ENCODE data around the gene AIFM3. TPM values are rescaled to one million over a fixed set of nuclear protein-coding genes. Genes with fewer than 3 reads are reported as not detected.

The AIFM3 gene
- total and polyA plus RNA-seq, 2 of the 13 experiments (the other 11 are each of a cell fraction or from before 2014, with no cell fraction given) = 9.0 to 15.3 TPM

DNA sequence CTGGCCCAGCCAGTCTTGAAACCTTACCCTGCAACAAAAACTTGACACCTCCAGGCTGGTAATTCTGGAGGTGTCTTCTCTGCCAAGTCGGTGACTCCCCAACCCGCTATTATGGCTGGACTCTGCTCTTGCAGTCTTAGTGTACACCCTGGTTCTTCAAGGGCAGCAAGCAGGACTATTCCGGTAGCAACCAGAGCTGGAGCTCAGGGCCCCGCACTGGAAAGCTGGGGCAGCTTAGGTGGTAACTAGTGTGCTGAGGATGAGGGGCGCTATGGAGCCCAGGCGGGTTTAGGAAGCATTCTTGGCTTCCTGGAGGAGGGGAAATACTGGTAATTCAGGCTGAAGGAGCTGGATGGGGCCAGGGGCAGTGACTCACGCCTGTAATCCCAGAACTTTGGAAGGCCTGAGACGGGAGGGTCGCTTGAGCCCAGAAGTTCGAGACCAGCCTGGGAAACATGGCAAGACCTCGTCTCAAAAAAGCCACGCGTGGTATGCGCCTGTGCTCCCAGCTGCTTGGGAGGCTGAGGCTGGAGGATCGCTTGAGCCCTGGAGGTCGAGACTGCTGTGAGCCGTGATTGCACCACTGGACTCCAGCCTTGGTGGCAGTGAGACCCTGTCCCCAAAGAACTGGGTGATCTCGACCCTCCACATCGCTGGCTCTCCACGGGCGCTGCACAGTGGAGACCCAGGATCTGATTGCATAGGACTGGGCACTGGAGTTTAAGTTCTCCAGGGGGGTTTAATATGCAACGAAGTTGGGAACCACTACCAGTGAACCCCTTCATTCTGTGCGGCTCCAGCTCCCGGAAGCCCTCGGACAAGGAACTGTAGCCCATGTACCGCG, 10.6 kb upstream of the AIFM3 start (continued):
- TF ChIP-seq, protein P1, sequence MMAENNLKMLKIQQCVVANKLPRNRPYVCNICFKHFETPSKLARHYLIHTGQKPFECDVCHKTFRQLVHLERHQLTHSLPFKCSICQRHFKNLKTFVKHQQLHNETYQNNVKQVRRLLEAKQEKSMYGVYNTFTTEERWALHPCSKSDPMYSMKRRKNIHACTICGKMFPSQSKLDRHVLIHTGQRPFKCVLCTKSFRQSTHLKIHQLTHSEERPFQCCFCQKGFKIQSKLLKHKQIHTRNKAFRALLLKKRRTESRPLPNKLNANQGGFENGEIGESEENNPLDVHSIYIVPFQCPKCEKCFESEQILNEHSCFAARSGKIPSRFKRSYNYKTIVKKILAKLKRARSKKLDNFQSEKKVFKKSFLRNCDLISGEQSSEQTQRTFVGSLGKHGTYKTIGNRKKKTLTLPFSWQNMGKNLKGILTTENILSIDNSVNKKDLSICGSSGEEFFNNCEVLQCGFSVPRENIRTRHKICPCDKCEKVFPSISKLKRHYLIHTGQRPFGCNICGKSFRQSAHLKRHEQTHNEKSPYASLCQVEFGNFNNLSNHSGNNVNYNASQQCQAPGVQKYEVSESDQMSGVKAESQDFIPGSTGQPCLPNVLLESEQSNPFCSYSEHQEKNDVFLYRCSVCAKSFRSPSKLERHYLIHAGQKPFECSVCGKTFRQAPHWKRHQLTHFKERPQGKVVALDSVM (CRISPR knock-in tag; IDR thresholded peaks at IDR 0.05) = peak; percentile 99
- TF ChIP-seq NCOA5 (CRISPR knock-in tag; IDR thresholded peaks at IDR 0.05) (no peak), MLX (CRISPR knock-in tag; IDR thresholded peaks at IDR 0.05) (no peak), ZNF138 (CRISPR knock-in tag; IDR thresholded peaks at IDR 0.05; ENCODE audit: low read depth) (no peak), ZFAT (CRISPR knock-in tag; conservative IDR thresholded peaks at IDR 0.05) (no peak), SMARCC2 (IDR thresholded peaks at IDR 0.05) (no peak), DNMT3B (CRISPR knock-in tag; conservative IDR thresholded peaks at IDR 0.05) (no peak), ATF7 (IDR thresholded peaks at IDR 0.05) (no peak), ATF7 (CRISPR knock-in tag; IDR thresholded peaks at IDR 0.05) (no peak), ZNF484 (CRISPR knock-in tag; IDR thresholded peaks at IDR 0.05; ENCODE audit: borderline replicate concordance, low read depth) (no peak), HES4 (CRISPR knock-in tag; IDR thresholded peaks at IDR 0.05; ENCODE audit: borderline replicate concordance) (no peak)
- TF ChIP-seq, protein P2, sequence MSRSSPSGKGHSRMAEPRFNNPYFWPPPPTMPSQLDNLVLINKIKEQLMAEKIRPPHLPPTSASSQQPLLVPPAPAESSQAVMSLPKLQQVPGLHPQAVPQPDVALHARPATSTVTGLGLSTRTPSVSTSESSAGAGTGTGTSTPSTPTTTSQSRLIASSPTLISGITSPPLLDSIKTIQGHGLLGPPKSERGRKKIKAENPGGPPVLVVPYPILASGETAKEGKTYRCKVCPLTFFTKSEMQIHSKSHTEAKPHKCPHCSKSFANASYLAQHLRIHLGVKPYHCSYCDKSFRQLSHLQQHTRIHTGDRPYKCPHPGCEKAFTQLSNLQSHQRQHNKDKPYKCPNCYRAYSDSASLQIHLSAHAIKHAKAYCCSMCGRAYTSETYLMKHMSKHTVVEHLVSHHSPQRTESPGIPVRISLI (CRISPR knock-in tag; IDR thresholded peaks at IDR 0.05; ENCODE audit: borderline replicate concordance) = no peak; the same call in 1 of the 2 replicates
- TF ChIP-seq, protein P3, sequence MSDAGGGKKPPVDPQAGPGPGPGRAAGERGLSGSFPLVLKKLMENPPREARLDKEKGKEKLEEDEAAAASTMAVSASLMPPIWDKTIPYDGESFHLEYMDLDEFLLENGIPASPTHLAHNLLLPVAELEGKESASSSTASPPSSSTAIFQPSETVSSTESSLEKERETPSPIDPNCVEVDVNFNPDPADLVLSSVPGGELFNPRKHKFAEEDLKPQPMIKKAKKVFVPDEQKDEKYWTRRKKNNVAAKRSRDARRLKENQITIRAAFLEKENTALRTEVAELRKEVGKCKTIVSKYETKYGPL (CRISPR knock-in tag; IDR thresholded peaks at IDR 0.05) = no peak
- TF ChIP-seq, protein P4, sequence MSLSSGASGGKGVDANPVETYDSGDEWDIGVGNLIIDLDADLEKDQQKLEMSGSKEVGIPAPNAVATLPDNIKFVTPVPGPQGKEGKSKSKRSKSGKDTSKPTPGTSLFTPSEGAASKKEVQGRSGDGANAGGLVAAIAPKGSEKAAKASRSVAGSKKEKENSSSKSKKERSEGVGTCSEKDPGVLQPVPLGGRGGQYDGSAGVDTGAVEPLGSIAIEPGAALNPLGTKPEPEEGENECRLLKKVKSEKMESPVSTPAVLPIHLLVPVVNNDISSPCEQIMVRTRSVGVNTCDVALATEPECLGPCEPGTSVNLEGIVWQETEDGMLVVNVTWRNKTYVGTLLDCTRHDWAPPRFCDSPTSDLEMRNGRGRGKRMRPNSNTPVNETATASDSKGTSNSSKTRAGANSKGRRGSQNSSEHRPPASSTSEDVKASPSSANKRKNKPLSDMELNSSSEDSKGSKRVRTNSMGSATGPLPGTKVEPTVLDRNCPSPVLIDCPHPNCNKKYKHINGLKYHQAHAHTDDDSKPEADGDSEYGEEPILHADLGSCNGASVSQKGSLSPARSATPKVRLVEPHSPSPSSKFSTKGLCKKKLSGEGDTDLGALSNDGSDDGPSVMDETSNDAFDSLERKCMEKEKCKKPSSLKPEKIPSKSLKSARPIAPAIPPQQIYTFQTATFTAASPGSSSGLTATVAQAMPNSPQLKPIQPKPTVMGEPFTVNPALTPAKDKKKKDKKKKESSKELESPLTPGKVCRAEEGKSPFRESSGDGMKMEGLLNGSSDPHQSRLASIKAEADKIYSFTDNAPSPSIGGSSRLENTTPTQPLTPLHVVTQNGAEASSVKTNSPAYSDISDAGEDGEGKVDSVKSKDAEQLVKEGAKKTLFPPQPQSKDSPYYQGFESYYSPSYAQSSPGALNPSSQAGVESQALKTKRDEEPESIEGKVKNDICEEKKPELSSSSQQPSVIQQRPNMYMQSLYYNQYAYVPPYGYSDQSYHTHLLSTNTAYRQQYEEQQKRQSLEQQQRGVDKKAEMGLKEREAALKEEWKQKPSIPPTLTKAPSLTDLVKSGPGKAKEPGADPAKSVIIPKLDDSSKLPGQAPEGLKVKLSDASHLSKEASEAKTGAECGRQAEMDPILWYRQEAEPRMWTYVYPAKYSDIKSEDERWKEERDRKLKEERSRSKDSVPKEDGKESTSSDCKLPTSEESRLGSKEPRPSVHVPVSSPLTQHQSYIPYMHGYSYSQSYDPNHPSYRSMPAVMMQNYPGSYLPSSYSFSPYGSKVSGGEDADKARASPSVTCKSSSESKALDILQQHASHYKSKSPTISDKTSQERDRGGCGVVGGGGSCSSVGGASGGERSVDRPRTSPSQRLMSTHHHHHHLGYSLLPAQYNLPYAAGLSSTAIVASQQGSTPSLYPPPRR (CRISPR knock-in tag; IDR thresholded peaks at IDR 0.05; ENCODE audit: borderline replicate concordance) = no peak
- TF ChIP-seq, protein P5, sequence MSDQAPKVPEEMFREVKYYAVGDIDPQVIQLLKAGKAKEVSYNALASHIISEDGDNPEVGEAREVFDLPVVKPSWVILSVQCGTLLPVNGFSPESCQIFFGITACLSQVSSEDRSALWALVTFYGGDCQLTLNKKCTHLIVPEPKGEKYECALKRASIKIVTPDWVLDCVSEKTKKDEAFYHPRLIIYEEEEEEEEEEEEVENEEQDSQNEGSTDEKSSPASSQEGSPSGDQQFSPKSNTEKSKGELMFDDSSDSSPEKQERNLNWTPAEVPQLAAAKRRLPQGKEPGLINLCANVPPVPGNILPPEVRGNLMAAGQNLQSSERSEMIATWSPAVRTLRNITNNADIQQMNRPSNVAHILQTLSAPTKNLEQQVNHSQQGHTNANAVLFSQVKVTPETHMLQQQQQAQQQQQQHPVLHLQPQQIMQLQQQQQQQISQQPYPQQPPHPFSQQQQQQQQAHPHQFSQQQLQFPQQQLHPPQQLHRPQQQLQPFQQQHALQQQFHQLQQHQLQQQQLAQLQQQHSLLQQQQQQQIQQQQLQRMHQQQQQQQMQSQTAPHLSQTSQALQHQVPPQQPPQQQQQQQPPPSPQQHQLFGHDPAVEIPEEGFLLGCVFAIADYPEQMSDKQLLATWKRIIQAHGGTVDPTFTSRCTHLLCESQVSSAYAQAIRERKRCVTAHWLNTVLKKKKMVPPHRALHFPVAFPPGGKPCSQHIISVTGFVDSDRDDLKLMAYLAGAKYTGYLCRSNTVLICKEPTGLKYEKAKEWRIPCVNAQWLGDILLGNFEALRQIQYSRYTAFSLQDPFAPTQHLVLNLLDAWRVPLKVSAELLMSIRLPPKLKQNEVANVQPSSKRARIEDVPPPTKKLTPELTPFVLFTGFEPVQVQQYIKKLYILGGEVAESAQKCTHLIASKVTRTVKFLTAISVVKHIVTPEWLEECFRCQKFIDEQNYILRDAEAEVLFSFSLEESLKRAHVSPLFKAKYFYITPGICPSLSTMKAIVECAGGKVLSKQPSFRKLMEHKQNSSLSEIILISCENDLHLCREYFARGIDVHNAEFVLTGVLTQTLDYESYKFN (CRISPR knock-in tag; conservative IDR thresholded peaks at IDR 0.05) = no peak
